ENCODE measurements around the gene USH2A.

Gene USH2A

GRCh38 chr1:215739025-215739424 is 684.2 kb downstream of the USH2A start:
- Histone ChIP-seq H3K9me3 (ENCODE audit: insufficient read depth, low read depth, low read length) (no peaks in the 10 kb centered on the region; the same call in 1 of the 2 replicates), H3K4me3 (ENCODE audit: low read length, poor library complexity, severe bottlenecking) (no peak overlapping the region), H3K9ac (ENCODE audit: low read depth, low read length, poor library complexity, severe bottlenecking) (no peak overlapping the region), H2AFZ (ENCODE audit: low read length) (no peak overlapping the region), H4K20me1 (ENCODE audit: insufficient read depth, low read length, poor library complexity, severe bottlenecking) (no peaks in the 10 kb centered on the region), H3K79me2 (ENCODE audit: insufficient read depth, low read length) (no peaks in the 10 kb centered on the region), H3F3A (ENCODE audit: low read depth) (no peaks in the 10 kb centered on the region), H3K4me1 (ENCODE audit: insufficient read depth, low read length, poor library complexity, severe bottlenecking) (no peaks in the 10 kb centered on the region), H3K4me2 (ENCODE audit: low read depth, low read length, poor library complexity, severe bottlenecking) (no peak overlapping the region), H3K27me3 (ENCODE audit: insufficient read depth, low read length, poor library complexity, severe bottlenecking) (no peaks in the 10 kb centered on the region), H3K9me2 (replicated peaks; ENCODE audit: low read depth, low read length) (no peaks in the 10 kb centered on the region), H3K36me3 (ENCODE audit: insufficient read depth, low read length) (no peaks in the 10 kb centered on the region)
- TF ChIP-seq CTCF (conservative IDR thresholded peaks at IDR 0.05; ENCODE audit: low read length) (no peak), EZH2phosphoT487 (IDR thresholded peaks at IDR 0.05; ENCODE audit: borderline replicate concordance) (no peak)

- Histone ChIP-seq H3K36me3 (ENCODE audit: insufficient read depth, low read length) (no peaks in the 10 kb centered on the region), H3K27me3 (ENCODE audit: insufficient read depth, low read length, poor library complexity, severe bottlenecking) (no peaks in the 10 kb centered on the region), H3K4me2 (ENCODE audit: low read depth, low read length, poor library complexity, severe bottlenecking) (no peak overlapping the region), H3K9me3 (ENCODE audit: insufficient read depth, low read depth, low read length) (no peaks in the 10 kb centered on the region; the same call in 1 of the 2 replicates), H3K4me1 (ENCODE audit: insufficient read depth, low read length, poor library complexity, severe bottlenecking) (no peaks in the 10 kb centered on the region), H3K79me2 (ENCODE audit: insufficient read depth, low read length) (no peaks in the 10 kb centered on the region), H4K20me1 (ENCODE audit: insufficient read depth, low read length, poor library complexity, severe bottlenecking) (no peaks in the 10 kb centered on the region), H3F3A (ENCODE audit: low read depth) (no peaks in the 10 kb centered on the region), H3K4me3 (ENCODE audit: low read length, poor library complexity, severe bottlenecking) (no peak overlapping the region), H3K9me2 (replicated peaks; ENCODE audit: low read depth, low read length) (no peaks in the 10 kb centered on the region), H3K9ac (ENCODE audit: low read depth, low read length, poor library complexity, severe bottlenecking) (no peak overlapping the region), H2AFZ (ENCODE audit: low read length) (no peak overlapping the region)
- no peak for TF ChIP-seq EZH2phosphoT487 (IDR thresholded peaks at IDR 0.05; ENCODE audit: borderline replicate concordance)
- no peak for TF ChIP-seq CTCF (conservative IDR thresholded peaks at IDR 0.05; ENCODE audit: low read length)
These were observed 691.5 kb downstream of the USH2A start for GRCh38 chr1:215731699-215732098.

GRCh38 chr1:215730600-215730999 is 692.6 kb downstream of the USH2A start:
- no peaks in the 10 kb centered on the region; the same call in 1 of the 2 replicates for H3K9me3 ChIP-seq (ENCODE audit: insufficient read depth, low read depth, low read length)
- no peak overlapping the region for H3K4me2 ChIP-seq (ENCODE audit: low read depth, low read length, poor library complexity, severe bottlenecking)
- no peak for TF ChIP-seq CTCF (conservative IDR thresholded peaks at IDR 0.05; ENCODE audit: low read length)
- TF ChIP-seq EZH2phosphoT487 (IDR thresholded peaks at IDR 0.05; ENCODE audit: borderline replicate concordance): no peak
- no peaks in the 10 kb centered on the region for H3K36me3 ChIP-seq (ENCODE audit: insufficient read depth, low read length)
- no peaks in the 10 kb centered on the region for H3F3A ChIP-seq (ENCODE audit: low read depth)
- no peak overlapping the region for H3K4me3 ChIP-seq (ENCODE audit: low read length, poor library complexity, severe bottlenecking)
- no peaks in the 10 kb centered on the region for H3K79me2 ChIP-seq (ENCODE audit: insufficient read depth, low read length)
- no peaks in the 10 kb centered on the region for H3K27me3 ChIP-seq (ENCODE audit: insufficient read depth, low read length, poor library complexity, severe bottlenecking)
- no peak overlapping the region for H3K9ac ChIP-seq (ENCODE audit: low read depth, low read length, poor library complexity, severe bottlenecking)
- no peaks in the 10 kb centered on the region for H4K20me1 ChIP-seq (ENCODE audit: insufficient read depth, low read length, poor library complexity, severe bottlenecking)
- H2AFZ ChIP-seq (ENCODE audit: low read length): no peak overlapping the region
- H3K9me2 ChIP-seq (replicated peaks; ENCODE audit: low read depth, low read length): no peaks in the 10 kb centered on the region
- no peaks in the 10 kb centered on the region for H3K4me1 ChIP-seq (ENCODE audit: insufficient read depth, low read length, poor library complexity, severe bottlenecking)
